Measurements from ENCODE around the gene IL6ST. TPM values are rescaled to one million over a fixed set of nuclear protein-coding genes. Genes with fewer than 3 reads are reported as not detected.
A peak's percentile ranks its signal among the peaks of the same experiment; 100 is the strongest.

IL6ST gene
- total RNA-seq, 1 experiment from 2014 or later = 60.2 TPM

GRCh38 chr5:55913466-55914413, 81.0 kb downstream of the IL6ST start:
- POLR2A ChIA-PET (ENCODE audit: unreplicated experiment) = no interaction called here
- Histone ChIP-seq H4K20me1 (ENCODE audit: insufficient read depth) (no peaks in the 10 kb centered on the region), H3K79me2 (ENCODE audit: low read depth) (no peaks in the 10 kb centered on the region), H3F3A (ENCODE audit: insufficient read depth, low read depth) (no peaks in the 10 kb centered on the region), H3K27me3 (ENCODE audit: insufficient read depth, low read depth) (no peaks in the 10 kb centered on the region), H3K4me1 (replicated peaks; ENCODE audit: insufficient read depth) (peaks cover 11% of the 10 kb centered on the region; the same call in 1 of the 2 replicates), H3K9me3 (ENCODE audit: insufficient read depth, low read depth) (no peaks in the 10 kb centered on the region), H3K36me3 (ENCODE audit: low read depth) (no peaks in the 10 kb centered on the region), H3K4me2 (no peak overlapping the region), H3K4me3 (no peak overlapping the region), H3K27ac (no peak overlapping the region), H3K9me2 (ENCODE audit: insufficient read depth) (no peaks in the 10 kb centered on the region), H2AFZ (no peak overlapping the region)
- no peak for TF ChIP-seq EZH2 (IDR thresholded peaks at IDR 0.05; ENCODE audit: low read depth)
- no peak for TF ChIP-seq CTCF (conservative IDR thresholded peaks at IDR 0.05)
- intact Hi-C loops (cut with micrococcal nuclease; ENCODE audit: unreplicated experiment) = no loop called here
- no peak for DNase-seq
- CTCF ChIA-PET = no interaction called here
- BruUV-seq (replicated peaks) = no TSS peak

- no peak for DNase-seq
- H3K4me1 ChIP-seq (replicated peaks; ENCODE audit: insufficient read depth) = peaks cover 11% of the 10 kb centered on the region; the same call in 1 of the 2 replicates
- intact Hi-C loops (cut with micrococcal nuclease; ENCODE audit: unreplicated experiment) = no loop called here
- no peaks in the 10 kb centered on the region for H3K9me2 ChIP-seq (ENCODE audit: insufficient read depth)
- no peak overlapping the region for H3K4me3 ChIP-seq
- H3K27ac ChIP-seq = peak overlapping the region; percentile 37
- H4K20me1 ChIP-seq (ENCODE audit: insufficient read depth) = no peaks in the 10 kb centered on the region
- ChIA-PET POLR2A (ENCODE audit: unreplicated experiment) (interaction anchor here (0.7 kb wide), 1 partner anchor 18 kb away, joined by 5 read pairs; no protein-coding TSS in a partner anchor), CTCF (no interaction called here)
- no peaks in the 10 kb centered on the region for H3K79me2 ChIP-seq (ENCODE audit: low read depth)
- peak overlapping the region; percentile 79 for H2AFZ ChIP-seq
- BruUV-seq (replicated peaks) = no TSS peak
- H3K36me3 ChIP-seq (ENCODE audit: low read depth) = no peaks in the 10 kb centered on the region
- no peaks in the 10 kb centered on the region for H3F3A ChIP-seq (ENCODE audit: insufficient read depth, low read depth)
- H3K27me3 ChIP-seq (ENCODE audit: insufficient read depth, low read depth) = no peaks in the 10 kb centered on the region
- TF ChIP-seq CTCF (conservative IDR thresholded peaks at IDR 0.05) = 0 out of 2 replicates have a peak, but pooled peaks have one; percentile 36
- no peak for TF ChIP-seq EZH2 (IDR thresholded peaks at IDR 0.05; ENCODE audit: low read depth)
- H3K4me2 ChIP-seq = peak overlapping the region; percentile 6; the same call in 1 of the 2 replicates
- H3K9me3 ChIP-seq (ENCODE audit: insufficient read depth, low read depth) = no peaks in the 10 kb centered on the region
Measured at GRCh38 chr5:55911784-55912653, 82.7 kb downstream of the IL6ST start.

GRCh38 chr5:55908804-55909203, 86.0 kb downstream of the IL6ST start:
- Histone ChIP-seq H4K20me1 (ENCODE audit: insufficient read depth) (no peaks in the 10 kb centered on the region), H3K27ac (no peak overlapping the region), H2AFZ (no peak overlapping the region), H3K9me2 (ENCODE audit: insufficient read depth) (no peaks in the 10 kb centered on the region), H3K79me2 (ENCODE audit: low read depth) (no peaks in the 10 kb centered on the region), H3K4me1 (replicated peaks; ENCODE audit: insufficient read depth) (peaks cover 11% of the 10 kb centered on the region; the same call in 1 of the 2 replicates), H3K4me2 (no peak overlapping the region), H3K4me3 (no peak overlapping the region), H3K36me3 (ENCODE audit: low read depth) (no peaks in the 10 kb centered on the region), H3F3A (ENCODE audit: insufficient read depth, low read depth) (no peaks in the 10 kb centered on the region), H3K27me3 (ENCODE audit: insufficient read depth, low read depth) (no peaks in the 10 kb centered on the region), H3K9me3 (ENCODE audit: insufficient read depth, low read depth) (no peaks in the 10 kb centered on the region)
- CTCF ChIA-PET = no interaction called here
- intact Hi-C loops (cut with micrococcal nuclease; ENCODE audit: unreplicated experiment) = no loop called here
- DNase-seq = no peak
- TF ChIP-seq CTCF (conservative IDR thresholded peaks at IDR 0.05) (no peak), EZH2 (IDR thresholded peaks at IDR 0.05; ENCODE audit: low read depth) (no peak)
- POLR2A ChIA-PET (ENCODE audit: unreplicated experiment) = no interaction called here
- no TSS peak for BruUV-seq (replicated peaks)

Data from PC-9 (cell line).